Thyroid gland (tissue), 4 donors: ENCODE results near the gene RADIL. TPM values are rescaled to one million over a fixed set of nuclear protein-coding genes. Genes with fewer than 3 reads are reported as not detected.

ENCODE experiments used
- DNase-seq, 2 donors: peaks; one replicate each; pipeline ENCODE4 v3.0.0-alpha.2; 2019
- H3K27ac ChIP-seq, 3 donors: fragments of 200-600 bp; sonication (generic); 1 replicate in 2 of 3; 2 replicates in 1 of 3; pipeline ENCODE4 v1.5.1; 2016 to 2019; ENCODE audit warnings: mild to moderate bottlenecking in 1 of 3, moderate library complexity in 1 of 3
- H3K27me3 ChIP-seq: fragments of 200-600 bp; sonication (generic); one replicate; pipeline ENCODE4 v1.5.1; 2019
- H3K36me3 ChIP-seq, 2 donors: fragments of 200-600 bp; sonication (generic); one replicate each; pipeline ENCODE4 v1.5.1; 2016 to 2019
- H3K4me1 ChIP-seq, 2 donors: fragments of 200-600 bp; sonication (generic); one replicate each; pipeline ENCODE4 v1.5.1; 2017 to 2019
- H3K4me3 ChIP-seq, 3 donors: fragments of 200-600 bp; sonication (generic); replicated peaks in 1 of 3; 1 replicate in 2 of 3; 2 replicates in 1 of 3; pipeline ENCODE4 v1.5.1; 2016; ENCODE audit warnings: mild to moderate bottlenecking in 1 of 3
- H3K9me3 ChIP-seq: fragments of 200-600 bp; sonication (generic); one replicate; pipeline ENCODE4 v1.5.1; 2017
- POLR2A ChIP-seq, 2 donors: fragments of 450-650 bp; IDR thresholded peaks; one replicate each; pipeline ENCODE4 v1.6.1; 2017; ENCODE audit warnings: antibody characterized with exemption in 2 of 2, mild to moderate bottlenecking in 2 of 2, moderate library complexity in 1 of 2
- WGBS, 2 donors: methylation state at CpG; one replicate each; pipeline ENCODE4 v1.1.5; 2017; 5-methylcytosine and 5-hydroxymethylcytosine counted together
- intact Hi-C: fragments of 100-400 bp; cut with DNase I; formaldehyde crosslinking; loops from one replicate; pipeline ENCODE4 v1.15.1; 2023
- microRNA-seq: library from miRNA; unstranded; fragments of <30 nt; microRNA quantifications from one replicate; pipeline ENCODE4, GENCODE V29; 2016
- small RNA-seq: library from RNA; depleted of rRNA; stranded (forward); fragments of <200 nt; gene quantifications from one replicate; pipeline ENCODE3, GENCODE V24; 2016
- total RNA-seq, 4 donors: library from RNA; depleted of rRNA; stranded (reverse); fragments of >200 nt; gene quantifications; one replicate each; pipeline ENCODE4 v1.2.3, GENCODE V29; 2016
- TF ChIP-seq, protein P1 (sequence below), 6 experiments: fragments of 200-600 bp in 3 of 6; fragments of 450-650 bp in 3 of 6; sonication (generic) in 3 of 6; IDR thresholded peaks; one replicate each; pipeline ENCODE4 v1.5.1; 2016 to 2019; ENCODE audit warnings: antibody characterized with exemption in 6 of 6, mild to moderate bottlenecking in 2 of 6, inconsistent platforms in 1 of 6, moderate library complexity in 1 of 6

The RADIL gene
- total RNA-seq, 4 donors from 2014 or later, result 4.9 to 11.1 (median 7.1) TPM

GRCh38 chr7:4751398-4751947, 132.0 kb downstream of the RADIL start:
- Histone ChIP-seq H3K27ac (no peak overlapping the region), H3K4me1 (peaks cover 0 to 17% of the 10 kb centered on the region in 2 donors)
- intact Hi-C loops, result loop anchor here (5.0 kb wide), 2 partner anchors 69 to 109 kb away; partner anchors contain the start of gene FOXK1

DNA sequence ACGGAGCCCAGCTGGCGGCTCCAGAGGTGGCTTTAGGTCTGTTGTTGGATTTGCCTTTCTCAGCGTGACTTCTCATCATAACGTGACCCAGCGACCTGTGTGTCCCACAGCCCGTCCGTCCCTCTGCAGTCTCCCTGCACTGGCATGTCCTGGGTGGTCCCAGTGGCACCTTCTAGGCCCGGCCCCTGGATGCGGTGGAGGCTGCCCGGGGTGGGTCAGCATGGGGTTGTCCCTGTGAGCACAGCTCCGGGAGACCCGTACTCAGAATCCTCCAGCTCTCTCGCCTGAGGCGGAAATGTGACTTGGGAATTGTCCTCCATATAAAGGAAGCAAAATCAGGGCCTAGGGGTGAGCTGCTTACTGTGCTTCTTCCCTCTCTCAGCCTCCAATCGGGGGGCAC, 133.7 kb downstream of the RADIL start:
- Histone ChIP-seq H3K9me3 (no peaks in the 10 kb centered on the region), H3K36me3 (peaks cover 0 to 5% of the 10 kb centered on the region in 2 donors), H3K27ac (no peak overlapping the region), H3K27me3 (no peaks in the 10 kb centered on the region), H3K4me1 (peaks cover 4 to 29% of the 10 kb centered on the region in 2 donors), H3K4me3 (no peak overlapping the region)
- WGBS, 2 donors, result 95 to 97% methylated on average over 14 to 15 of the region's 15 CpGs
- TF ChIP-seq, protein P1, sequence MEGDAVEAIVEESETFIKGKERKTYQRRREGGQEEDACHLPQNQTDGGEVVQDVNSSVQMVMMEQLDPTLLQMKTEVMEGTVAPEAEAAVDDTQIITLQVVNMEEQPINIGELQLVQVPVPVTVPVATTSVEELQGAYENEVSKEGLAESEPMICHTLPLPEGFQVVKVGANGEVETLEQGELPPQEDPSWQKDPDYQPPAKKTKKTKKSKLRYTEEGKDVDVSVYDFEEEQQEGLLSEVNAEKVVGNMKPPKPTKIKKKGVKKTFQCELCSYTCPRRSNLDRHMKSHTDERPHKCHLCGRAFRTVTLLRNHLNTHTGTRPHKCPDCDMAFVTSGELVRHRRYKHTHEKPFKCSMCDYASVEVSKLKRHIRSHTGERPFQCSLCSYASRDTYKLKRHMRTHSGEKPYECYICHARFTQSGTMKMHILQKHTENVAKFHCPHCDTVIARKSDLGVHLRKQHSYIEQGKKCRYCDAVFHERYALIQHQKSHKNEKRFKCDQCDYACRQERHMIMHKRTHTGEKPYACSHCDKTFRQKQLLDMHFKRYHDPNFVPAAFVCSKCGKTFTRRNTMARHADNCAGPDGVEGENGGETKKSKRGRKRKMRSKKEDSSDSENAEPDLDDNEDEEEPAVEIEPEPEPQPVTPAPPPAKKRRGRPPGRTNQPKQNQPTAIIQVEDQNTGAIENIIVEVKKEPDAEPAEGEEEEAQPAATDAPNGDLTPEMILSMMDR (IDR thresholded peaks at IDR 0.05), result no peak
- TF ChIP-seq POLR2A (IDR thresholded peaks at IDR 0.05), result no peak
- intact Hi-C loops, result loop anchor here (5.0 kb wide), 2 partner anchors 67 to 107 kb away; partner anchors contain the start of gene FOXK1
- no peak for DNase-seq

More at GRCh38 chr7:4751398-4751947, 132.0 kb downstream of the RADIL start:
- no peak for DNase-seq
- WGBS, 2 donors, result 95 to 96% methylated on average over 13 to 20 of the region's 20 CpGs
- no peak overlapping the region for H3K4me3 ChIP-seq
- no peaks in the 10 kb centered on the region for H3K27me3 ChIP-seq
- H3K36me3 ChIP-seq, result peaks cover 14 to 21% of the 10 kb centered on the region in 2 donors
- TF ChIP-seq, protein P1 (IDR thresholded peaks at IDR 0.05), result no peak
- no peak for TF ChIP-seq POLR2A (IDR thresholded peaks at IDR 0.05)
- no peaks in the 10 kb centered on the region for H3K9me3 ChIP-seq

GRCh38 chr7:4749363-4749762, 134.2 kb downstream of the RADIL start:
- no peak overlapping the region for H3K4me3 ChIP-seq
- no peaks in the 10 kb centered on the region for H3K27me3 ChIP-seq
- intact Hi-C loops, result no loop called here
- peaks cover 0 to under 1% of the 10 kb centered on the region in 2 donors for H3K36me3 ChIP-seq
- WGBS, 2 donors, result 94 to 96% methylated on average over 9 to 13 of the region's 14 CpGs
- H3K4me1 ChIP-seq, result peaks cover 7 to 33% of the 10 kb centered on the region in 2 donors
- no peak for TF ChIP-seq POLR2A (IDR thresholded peaks at IDR 0.05)
- TF ChIP-seq, protein P1 (IDR thresholded peaks at IDR 0.05), result no peak
- H3K9me3 ChIP-seq, result no peaks in the 10 kb centered on the region
- H3K27ac ChIP-seq, result no peak overlapping the region
- no peak for DNase-seq

Small RNA genes lying within 50 kb of the gene (microRNA-seq; reads per million reads assigned to microRNA genes)
- not detected for gene MIR4656

Small RNA genes lying within 50 kb of the gene (small RNA-seq; reads per million reads assigned to genes)
- gene MIR4656 (not detected), gene RF00019 (not detected)

Other genes starting within 250 kb of the RADIL start
- 10 to 100 TPM; 15.0 to 33.0 (median 20.7) TPM for gene FOXK1, start 201.4 kb downstream of the RADIL start, total RNA-seq
- gene AP5Z1, start 108.1 kb downstream of the RADIL start, total RNA-seq, result 10 to 100 TPM; 19.7 to 35.4 (median 25.4) TPM
- gene PAPOLB, start 21.7 kb downstream of the RADIL start, total RNA-seq, result 1 to 10 TPM in 1 of 4 donors, under 1 TPM in 3; 0.22 to 1.4 (median 0.37) TPM
- gene MMD2, start 75.5 kb upstream of the RADIL start, total RNA-seq, result under 1 TPM in 1 of 4 donors, not detected in 3; 0.13 TPM
- 10 to 100 TPM; 10.4 to 21.5 (median 12.2) TPM for gene RBAK, start 162.1 kb upstream of the RADIL start, total RNA-seq